Thoracic aorta (tissue), 2 donors: ENCODE results near the gene ABLIM3. TPM values are rescaled to one million over a fixed set of nuclear protein-coding genes. Genes with fewer than 3 reads are reported as not detected.

Experiments used
- ATAC-seq: fragments of 150-250 bp; one replicate; pipeline ENCODE4 v1.8.0; 2017; ENCODE audit warnings: low read depth; ENCODE audit not compliant: insufficient number of reproducible peaks, low FRiP score
- DNase-seq: peaks from one replicate; pipeline ENCODE4 v3.0.0-alpha.2; 2020; ENCODE audit warnings: low spot score
- H3K27ac ChIP-seq, 2 donors: fragments of 200-600 bp; sonication (generic); 1 replicate in 1 of 2; 2 replicates in 1 of 2; pipeline ENCODE4 v1.5.1; 2016; ENCODE audit warnings: mild to moderate bottlenecking in 2 of 2, moderate library complexity in 2 of 2
- H3K27me3 ChIP-seq: fragments of 200-600 bp; sonication (generic); replicated peaks from 2 replicates; pipeline ENCODE4 v1.6.0; 2016; ENCODE audit warnings: mild to moderate bottlenecking; ENCODE audit not compliant: insufficient read depth
- H3K36me3 ChIP-seq: fragments of 200-600 bp; sonication (generic); one replicate; pipeline ENCODE4 v1.5.1; 2016
- H3K4me1 ChIP-seq, 2 donors: fragments of 200-600 bp; sonication (generic); 1 replicate in 1 of 2; 2 replicates in 1 of 2; pipeline versions ENCODE4 v1.5.1 to v1.6.0; 2016; ENCODE audit warnings: low read depth in 2 of 2, mild to moderate bottlenecking in 1 of 2; ENCODE audit not compliant: control insufficient read depth in 1 of 2
- H3K4me3 ChIP-seq: fragments of 200-600 bp; sonication (generic); 2 replicates; pipeline ENCODE4 v1.5.1; 2016; ENCODE audit warnings: mild to moderate bottlenecking
- H3K9me3 ChIP-seq: fragments of 200-600 bp; sonication (generic); 2 replicates; pipeline ENCODE4 v1.5.1; 2016
- total RNA-seq, 2 donors: library from RNA; depleted of rRNA; stranded (reverse); fragments of >200 nt; gene quantifications; one replicate each; pipeline versions ENCODE4 v1.1.0 to v1.2.3, GENCODE V29; 2016
- TF ChIP-seq, protein P1 (sequence below): fragments of 200-600 bp; sonication (generic); IDR thresholded peaks from one replicate; pipeline ENCODE4 v1.5.1; 2019; ENCODE audit warnings: antibody characterized with exemption

ABLIM3 gene
- total RNA-seq, 2 donors from 2014 or later, result 23.0 to 41.2 TPM

DNA sequence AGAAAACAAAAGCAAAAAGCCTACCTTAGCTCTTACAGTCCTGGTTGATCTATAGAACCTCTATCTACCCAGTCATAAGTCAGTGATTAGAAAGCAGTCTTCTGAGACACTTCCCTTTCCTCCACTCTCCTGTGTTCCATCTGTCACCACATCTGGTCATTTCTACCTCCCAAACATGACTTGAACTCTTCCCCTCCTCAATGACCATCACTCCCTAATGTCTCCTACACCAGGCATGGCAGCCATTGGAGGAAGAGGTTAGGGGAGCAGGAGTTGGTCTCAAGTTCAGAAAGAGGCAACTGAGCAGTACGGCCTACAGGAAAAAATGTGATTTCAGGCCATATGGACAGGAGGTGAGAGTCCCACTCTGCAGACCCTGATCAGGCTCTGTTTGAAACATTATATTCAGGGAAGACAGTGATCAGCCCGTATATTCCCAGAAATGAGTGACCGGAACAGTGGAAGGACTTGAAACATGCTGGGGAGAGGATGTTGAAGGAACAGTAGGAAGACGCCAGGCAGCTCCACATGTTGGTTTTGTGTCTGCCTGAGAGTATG lies 12.0 kb downstream of the ABLIM3 start:
- Histone ChIP-seq H3K27ac (peak overlapping the region; percentile 47 to 78), H3K27me3 (no peaks in the 10 kb centered on the region), H3K4me1 (peaks cover 21 to 66% of the 10 kb centered on the region in 2 donors), H3K4me3 (no peak overlapping the region), H3K9me3 (no peaks in the 10 kb centered on the region), H3K36me3 (no peaks in the 10 kb centered on the region)
- ATAC-seq, result no peak
- no peak for DNase-seq
- TF ChIP-seq, protein P1, sequence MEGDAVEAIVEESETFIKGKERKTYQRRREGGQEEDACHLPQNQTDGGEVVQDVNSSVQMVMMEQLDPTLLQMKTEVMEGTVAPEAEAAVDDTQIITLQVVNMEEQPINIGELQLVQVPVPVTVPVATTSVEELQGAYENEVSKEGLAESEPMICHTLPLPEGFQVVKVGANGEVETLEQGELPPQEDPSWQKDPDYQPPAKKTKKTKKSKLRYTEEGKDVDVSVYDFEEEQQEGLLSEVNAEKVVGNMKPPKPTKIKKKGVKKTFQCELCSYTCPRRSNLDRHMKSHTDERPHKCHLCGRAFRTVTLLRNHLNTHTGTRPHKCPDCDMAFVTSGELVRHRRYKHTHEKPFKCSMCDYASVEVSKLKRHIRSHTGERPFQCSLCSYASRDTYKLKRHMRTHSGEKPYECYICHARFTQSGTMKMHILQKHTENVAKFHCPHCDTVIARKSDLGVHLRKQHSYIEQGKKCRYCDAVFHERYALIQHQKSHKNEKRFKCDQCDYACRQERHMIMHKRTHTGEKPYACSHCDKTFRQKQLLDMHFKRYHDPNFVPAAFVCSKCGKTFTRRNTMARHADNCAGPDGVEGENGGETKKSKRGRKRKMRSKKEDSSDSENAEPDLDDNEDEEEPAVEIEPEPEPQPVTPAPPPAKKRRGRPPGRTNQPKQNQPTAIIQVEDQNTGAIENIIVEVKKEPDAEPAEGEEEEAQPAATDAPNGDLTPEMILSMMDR, result no peak

- H3K27ac ChIP-seq, result peak overlapping the region; percentile 47 to 78
- peak; percentile 64 for ATAC-seq
- TF ChIP-seq, protein P1, result no peak
- DNase-seq, result no peak
- peaks cover 21 to 66% of the 10 kb centered on the region in 2 donors for H3K4me1 ChIP-seq
- no peaks in the 10 kb centered on the region for H3K27me3 ChIP-seq
- no peaks in the 10 kb centered on the region for H3K36me3 ChIP-seq
- no peak overlapping the region for H3K4me3 ChIP-seq
- H3K9me3 ChIP-seq, result no peaks in the 10 kb centered on the region
Observed at GRCh38 chr5:149153751-149154610, 12.7 kb downstream of the ABLIM3 start.

DNA sequence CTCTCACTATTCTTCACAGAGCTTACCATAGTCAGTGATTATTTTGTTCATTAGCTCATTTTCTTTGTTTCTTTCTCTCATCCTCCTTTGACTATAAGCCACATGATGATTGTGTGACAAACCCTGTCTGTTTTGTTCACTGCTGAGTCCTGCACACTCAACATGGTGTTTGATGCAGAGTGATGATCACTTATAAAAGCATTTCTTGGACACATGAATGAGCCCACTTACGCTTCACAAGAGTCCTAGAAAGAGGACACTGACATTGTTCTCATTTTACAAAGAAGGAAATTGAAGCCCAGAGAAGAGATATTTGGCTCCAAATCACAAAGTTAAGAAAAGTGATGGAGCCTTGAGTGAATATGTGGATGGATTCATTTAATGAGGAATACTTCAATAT lies 13.4 kb downstream of the ABLIM3 start:
- TF ChIP-seq, protein P1, result no peak
- peaks cover 21 to 64% of the 10 kb centered on the region in 2 donors for H3K4me1 ChIP-seq
- no peaks in the 10 kb centered on the region for H3K36me3 ChIP-seq
- no peaks in the 10 kb centered on the region for H3K9me3 ChIP-seq
- no peak overlapping the region for H3K4me3 ChIP-seq
- no peak for ATAC-seq
- no peaks in the 10 kb centered on the region for H3K27me3 ChIP-seq
- H3K27ac ChIP-seq, result peak overlapping the region; percentile 47 to 78
- no peak for DNase-seq

GRCh38 chr5:149156435-149157083 lies 15.3 kb downstream of the ABLIM3 start:
- no peak overlapping the region for H3K27ac ChIP-seq
- no peaks in the 10 kb centered on the region for H3K27me3 ChIP-seq
- H3K4me3 ChIP-seq, result no peak overlapping the region
- ATAC-seq (no peak), DNase-seq (no peak)
- H3K9me3 ChIP-seq, result no peaks in the 10 kb centered on the region
- H3K4me1 ChIP-seq, result peaks cover 21 to 54% of the 10 kb centered on the region in 2 donors
- TF ChIP-seq, protein P1, result no peak
- H3K36me3 ChIP-seq, result no peaks in the 10 kb centered on the region

GRCh38 chr5:149157330-149157729 lies 16.0 kb downstream of the ABLIM3 start:
- no peaks in the 10 kb centered on the region for H3K36me3 ChIP-seq
- DNase-seq (no peak), ATAC-seq (no peak)
- no peaks in the 10 kb centered on the region for H3K9me3 ChIP-seq
- H3K4me3 ChIP-seq, result no peak overlapping the region
- TF ChIP-seq, protein P1, result no peak
- H3K4me1 ChIP-seq, result peaks cover 19 to 48% of the 10 kb centered on the region in 2 donors
- H3K27ac ChIP-seq, result no peak overlapping the region
- no peaks in the 10 kb centered on the region for H3K27me3 ChIP-seq
